SK-N-SH treated with all-trans-retinoic acid at 6 μM for 48 hours (cell line): Measurements from ENCODE around the gene ATP11A.

ENCODE experiments used
- ATAC-seq: fragments of 200-7000 bp; cut with Tn5 transposase; 3 replicates; pipeline ENCODE4 v1.9.1; 2020; ENCODE audit warnings: mild to moderate bottlenecking, moderate library complexity
- ARNTL ChIP-seq: fragments of 450-650 bp; formaldehyde crosslinking; IDR thresholded peaks from 2 replicates; pipeline ENCODE4 v1.5.0; 2020; ENCODE audit warnings: low read depth, mild to moderate bottlenecking, moderate library complexity, borderline replicate concordance
- BACH2 ChIP-seq: fragments of 250-450 bp; sonication (Bioruptor Pico); IDR thresholded peaks from 2 replicates; pipeline ENCODE4 v1.9.0; 2021; ENCODE audit warnings: mild to moderate bottlenecking, borderline replicate concordance
- CREB5 ChIP-seq: fragments of 250-450 bp; sonication (Bioruptor Pico); IDR thresholded peaks from 2 replicates; pipeline ENCODE4 v1.5.1; 2020; ENCODE audit warnings: low read depth, mild to moderate bottlenecking, moderate library complexity
- CSRNP3 ChIP-seq: fragments of 250-450 bp; sonication (Bioruptor Pico); IDR thresholded peaks from 2 replicates; pipeline ENCODE4 v1.5.1; 2021; ENCODE audit warnings: mild to moderate bottlenecking, moderate library complexity
- ESRRG ChIP-seq: fragments of 250-450 bp; sonication (Bioruptor Pico); IDR thresholded peaks from 2 replicates; pipeline ENCODE4 v1.6.1; 2021; ENCODE audit warnings: mild to moderate bottlenecking
- GLIS3 ChIP-seq: fragments of 250-450 bp; sonication (Bioruptor Pico); IDR thresholded peaks from 2 replicates; pipeline ENCODE4 v1.5.0; 2020; ENCODE audit warnings: mild to moderate bottlenecking, moderate library complexity
- ISL1 ChIP-seq: fragments of 250-450 bp; sonication (Bioruptor Pico); IDR thresholded peaks from 2 replicates; pipeline ENCODE4 v2.1.2; 2022; ENCODE audit warnings: mild to moderate bottlenecking, moderate library complexity
- PATZ1 ChIP-seq: fragments of 250-450 bp; sonication (Bioruptor Pico); IDR thresholded peaks from 2 replicates; pipeline ENCODE4 v1.8.0; 2020; ENCODE audit warnings: mild to moderate bottlenecking, moderate library complexity, borderline replicate concordance
- POU6F1 ChIP-seq: fragments of 250-450 bp; sonication (Bioruptor Pico); IDR thresholded peaks from 2 replicates; pipeline ENCODE4 v1.8.0; 2021; ENCODE audit warnings: low read depth, mild to moderate bottlenecking, moderate library complexity, borderline replicate concordance
- PPARA ChIP-seq: fragments of 250-450 bp; sonication (Bioruptor Pico); IDR thresholded peaks from 2 replicates; pipeline ENCODE4 v1.5.0; 2020; ENCODE audit warnings: mild to moderate bottlenecking, borderline replicate concordance
- RARB ChIP-seq: fragments of 250-450 bp; sonication (Bioruptor Pico); IDR thresholded peaks from 2 replicates; pipeline ENCODE4 v1.8.0; 2021; ENCODE audit warnings: mild to moderate bottlenecking, moderate library complexity
- SNAI2 ChIP-seq: fragments of 250-450 bp; sonication (Bioruptor Pico); IDR thresholded peaks from 2 replicates; pipeline ENCODE4 v1.5.0; 2020; ENCODE audit warnings: mild to moderate bottlenecking, moderate library complexity
- TCF4 ChIP-seq: fragments of 250-450 bp; sonication (Bioruptor Pico); IDR thresholded peaks from 2 replicates; pipeline ENCODE4 v1.8.0; 2021; ENCODE audit warnings: mild to moderate bottlenecking, moderate library complexity, borderline replicate concordance
- TOX ChIP-seq: fragments of 250-450 bp; sonication (Bioruptor Pico); IDR thresholded peaks from 2 replicates; pipeline ENCODE4 v1.8.0; 2021; ENCODE audit warnings: mild to moderate bottlenecking, moderate library complexity, borderline replicate concordance
- TSHZ2 ChIP-seq: fragments of 250-450 bp; sonication (Bioruptor Pico); IDR thresholded peaks from 2 replicates; pipeline ENCODE4 v1.5.0; 2020; ENCODE audit warnings: mild to moderate bottlenecking, moderate library complexity
- ZC3H10 ChIP-seq: fragments of 250-450 bp; sonication (Bioruptor Pico); IDR thresholded peaks from 2 replicates; pipeline ENCODE4 v1.5.1; 2021; ENCODE audit warnings: mild to moderate bottlenecking, moderate library complexity
- ZFP3 ChIP-seq: fragments of 250-450 bp; sonication (Bioruptor Pico); IDR thresholded peaks from 2 replicates; pipeline ENCODE4 v1.5.0; 2020; ENCODE audit warnings: mild to moderate bottlenecking, moderate library complexity
- ZFP30 ChIP-seq: fragments of 450-650 bp; formaldehyde crosslinking; IDR thresholded peaks from 2 replicates; pipeline ENCODE4 v1.5.0; 2022; ENCODE audit warnings: mild to moderate bottlenecking, moderate library complexity
- ZNF565 ChIP-seq: fragments of 450-650 bp; formaldehyde crosslinking; conservative IDR thresholded peaks from 2 replicates; pipeline ENCODE4 v1.5.0; 2020; ENCODE audit warnings: low read depth, mild to moderate bottlenecking, moderate library complexity
- ZNF70 ChIP-seq: fragments of 450-650 bp; formaldehyde crosslinking; IDR thresholded peaks from 2 replicates; pipeline ENCODE4 v1.5.0; 2020; ENCODE audit warnings: mild to moderate bottlenecking, moderate library complexity
- ZNF8 ChIP-seq: fragments of 450-650 bp; formaldehyde crosslinking; IDR thresholded peaks from 2 replicates; pipeline ENCODE4 v1.5.0; 2020; ENCODE audit warnings: mild to moderate bottlenecking, moderate library complexity

ATP11A gene

GRCh38 chr13:112746044-112746443, 56.2 kb downstream of the ATP11A start:
- no peak for TF ChIP-seq PATZ1 (CRISPR knock-in tag)
- no peak for TF ChIP-seq ZC3H10 (CRISPR knock-in tag)
- TF ChIP-seq PPARA = no peak
- TF ChIP-seq ZFP3 (CRISPR knock-in tag) = no peak
- TF ChIP-seq ZFP30 = no peak
- no peak for TF ChIP-seq CREB5 (CRISPR knock-in tag)
- no peak for TF ChIP-seq BACH2
- TF ChIP-seq, all 23 proteins: peak for 0
- no peak for ATAC-seq

GRCh38 chr13:112747256-112747655, 57.4 kb downstream of the ATP11A start:
- ATAC-seq = no peak
- TF ChIP-seq RARB (CRISPR knock-in tag) (no peak), ZNF8 (CRISPR knock-in tag) (no peak), TOX (CRISPR knock-in tag) (no peak), ZNF70 (no peak), ZFP30 (no peak), ESRRG (CRISPR knock-in tag) (no peak), SNAI2 (CRISPR knock-in tag) (no peak), CSRNP3 (CRISPR knock-in tag) (no peak), ARNTL (CRISPR knock-in tag) (no peak), TSHZ2 (CRISPR knock-in tag) (no peak), ZNF565 (CRISPR knock-in tag) (no peak), POU6F1 (CRISPR knock-in tag) (no peak), ZFP3 (CRISPR knock-in tag) (no peak), CREB5 (CRISPR knock-in tag) (no peak), TCF4 (no peak), ISL1 (CRISPR knock-in tag) (no peak), PPARA (no peak), PATZ1 (CRISPR knock-in tag) (no peak), GLIS3 (CRISPR knock-in tag) (no peak), ZC3H10 (CRISPR knock-in tag) (no peak)
